Endothelial cell of umbilical vein (primary cell): ENCODE measurements around the gene MMP28. TPM values are rescaled to one million over a fixed set of nuclear protein-coding genes. Genes with fewer than 3 reads are reported as not detected.
A peak's percentile ranks its signal among the peaks of the same experiment; 100 is the strongest.

Source experiments
- BruUV-seq: library from RNA; stranded (reverse); fragments of 400-500 nt; replicated peaks from 2 replicates; lab custom pipeline; 2021; lab: Mats Ljungman, UMichigan
- CTCF ChIA-PET: fragments of 300-600, 350-600 bp; sonication (Branson Sonifier 250); formaldehyde crosslinking; loops from one replicate; lab custom pipeline; 2021; ENCODE audit warnings: antibody characterized with exemption, inconsistent platforms; lab: Charles Lee
- POLR2A ChIA-PET: fragments of 300-600, 350-600 bp; sonication (Branson Sonifier 250); formaldehyde crosslinking; loops from one replicate; lab custom pipeline; 2021; ENCODE audit warnings: antibody characterized with exemption, inconsistent platforms; lab: Charles Lee
- DNase-seq: peaks from one replicate; pipeline ENCODE4 v3.0.0-alpha.2; 2011; ENCODE audit warnings: low read depth, low spot score
- FAIRE-seq: peaks from 2 replicates; lab custom pipeline; 2011; peaks lifted over from hg19 to GRCh38; lab: Jason Lieb, UNC
- H2AFZ ChIP-seq: 2 replicates; pipeline ENCODE4 v1.6.0; 2012; ENCODE audit warnings: low read depth, low read length, control low read depth, inconsistent platforms
- H3K27ac ChIP-seq: 2 replicates; pipeline ENCODE4 v1.5.1; 2011; ENCODE audit warnings: low read depth, mild to moderate bottlenecking, control low read depth, low read length, moderate library complexity; ENCODE audit not compliant: insufficient read depth
- H3K27me3 ChIP-seq, 2 experiments: 2 replicates each; pipeline versions ENCODE4 v1.6.0 to v1.6.1; 2011; ENCODE audit warnings: low read length in 2 of 2, mixed read lengths in 1 of 2; ENCODE audit not compliant: control insufficient read depth in 2 of 2, insufficient read depth in 2 of 2
- H3K36me3 ChIP-seq, 2 experiments: 2 replicates in 1 of 2; 3 replicates in 1 of 2; pipeline ENCODE4 v1.5.1; 2011; ENCODE audit warnings: low read length in 2 of 2, mild to moderate bottlenecking in 1 of 2, moderate library complexity in 1 of 2; ENCODE audit not compliant: control insufficient read depth in 2 of 2, insufficient read depth in 2 of 2; ENCODE audit errors: extremely low read depth in 1 of 2
- H3K4me1 ChIP-seq: 3 replicates; pipeline ENCODE4 v1.5.1; 2011; ENCODE audit warnings: mild to moderate bottlenecking, low read length; ENCODE audit not compliant: control insufficient read depth, insufficient read depth; ENCODE audit errors: extremely low read depth
- H3K4me2 ChIP-seq: 2 replicates; pipeline ENCODE4 v1.6.1; 2011; ENCODE audit warnings: low read length, control low read depth, mixed read lengths; ENCODE audit not compliant: insufficient read depth
- H3K4me3 ChIP-seq, 3 experiments: fragments of 200-600 bp in 1 of 3; sonication (generic), shearing (Covaris generic) in 1 of 3; replicated peaks in 1 of 3; 2 replicates each; pipeline ENCODE4 v1.5.1; 2011 to 2016; ENCODE audit warnings: control low read depth in 3 of 3, low read length in 3 of 3, mild to moderate bottlenecking in 2 of 3, inconsistent platforms in 1 of 3, low read depth in 1 of 3, moderate library complexity in 1 of 3; ENCODE audit not compliant: insufficient read depth in 1 of 3
- H3K79me2 ChIP-seq: 2 replicates; pipeline ENCODE4 v1.6.0; 2012; ENCODE audit warnings: low read length, inconsistent platforms; ENCODE audit not compliant: control insufficient read depth, insufficient read depth
- H3K9ac ChIP-seq: replicated peaks from 2 replicates; pipeline ENCODE3; 2011; ENCODE audit warnings: low read length, control low read depth; ENCODE audit not compliant: insufficient read depth; ENCODE audit errors: extremely low read depth
- H3K9me1 ChIP-seq: replicated peaks from 3 replicates; pipeline ENCODE4 v1.6.0; 2011; ENCODE audit warnings: mild to moderate bottlenecking, low read length; ENCODE audit not compliant: control insufficient read depth, insufficient read depth; ENCODE audit errors: extremely low read depth
- H3K9me3 ChIP-seq: replicated peaks from 2 replicates; pipeline ENCODE4 v1.5.1; 2012; ENCODE audit warnings: low read length, inconsistent platforms; ENCODE audit not compliant: control insufficient read depth, insufficient read depth
- H4K20me1 ChIP-seq: replicated peaks from 2 replicates; pipeline ENCODE3; 2011; ENCODE audit warnings: mild to moderate bottlenecking, low read length; ENCODE audit not compliant: control insufficient read depth, insufficient read depth; ENCODE audit errors: extremely low read depth
- CTCF ChIP-seq, 2 donors: IDR thresholded peaks; 1 replicate in 1 of 2; 2 replicates in 1 of 2; pipeline ENCODE4 v1.5.1; 2011; ENCODE audit warnings: low read length in 2 of 2, mild to moderate bottlenecking in 2 of 2, moderate library complexity in 2 of 2, control low read depth in 1 of 2, inconsistent platforms in 1 of 2, low read depth in 1 of 2; ENCODE audit not compliant: insufficient read depth in 1 of 2; ENCODE audit errors: extremely low read depth in 1 of 2
- EZH2 ChIP-seq: IDR thresholded peaks from 2 replicates; pipeline ENCODE4 v1.6.1; 2012; ENCODE audit warnings: borderline replicate concordance, low read depth, mild to moderate bottlenecking, moderate library complexity, low read length, inconsistent platforms; ENCODE audit not compliant: severe bottlenecking
- FOS ChIP-seq: IDR thresholded peaks from 2 replicates; pipeline ENCODE4 v1.6.1; 2011; ENCODE audit warnings: mild to moderate bottlenecking, low read length, moderate library complexity, borderline replicate concordance; ENCODE audit not compliant: insufficient read depth
- GATA2 ChIP-seq: IDR thresholded peaks from 2 replicates; pipeline ENCODE4 v1.7.0; 2011; ENCODE audit warnings: low read depth, mild to moderate bottlenecking, moderate library complexity, mixed read lengths, low read length; ENCODE audit not compliant: insufficient read length, insufficient read depth
- JUN ChIP-seq: IDR thresholded peaks from 2 replicates; pipeline ENCODE4 v1.6.1; 2011; ENCODE audit warnings: borderline replicate concordance, low read depth; ENCODE audit not compliant: insufficient read length, insufficient read depth
- POLR2A ChIP-seq: IDR thresholded peaks from 2 replicates; pipeline ENCODE4 v1.6.1; 2012; ENCODE audit warnings: low read depth, mild to moderate bottlenecking, control low read depth, low read length
- POLR2AphosphoS5 ChIP-seq: IDR thresholded peaks from 2 replicates; pipeline ENCODE4 v1.6.1; 2012; ENCODE audit warnings: low read depth, mild to moderate bottlenecking, control low read depth, low read length, moderate library complexity; ENCODE audit not compliant: insufficient read depth
- dilution Hi-C: fragments of 300-500 bp; cut with MboI; formaldehyde crosslinking; loops from one replicate; pipeline ENCODE4 v1.15.0; 2019; ENCODE audit warnings: low sequenced_read_pairs; ENCODE audit not compliant: extremely low pct_ligation_motif_present
- intact Hi-C: fragments of 100-400 bp; cut with micrococcal nuclease; formaldehyde crosslinking; loops from one replicate; pipeline ENCODE4 v1.10.0; 2022
- polyA plus RNA-seq, 4 experiments: library from polyadenylated mRNA; depleted of rRNA in 3 of 4; stranded (reverse) in 3 of 4; unstranded in 1 of 4; fragments of >200 nt; gene quantifications; 2 replicates each; pipeline versions ENCODE4 v1.2.1 to v1.2.3, GENCODE V29; 2011 to 2012; ENCODE audit warnings: missing spikeins in 1 of 4
- total RNA-seq: library from RNA; stranded (reverse); gene quantifications from 2 replicates; pipeline ENCODE4 v1.2.3, GENCODE V29; 2021

MMP28 gene
- total and polyA plus RNA-seq, 2 donors (not counting 3 experiments of a cell fraction or from before 2014, with no cell fraction given), result 6.1 to 7.1 TPM

DNA sequence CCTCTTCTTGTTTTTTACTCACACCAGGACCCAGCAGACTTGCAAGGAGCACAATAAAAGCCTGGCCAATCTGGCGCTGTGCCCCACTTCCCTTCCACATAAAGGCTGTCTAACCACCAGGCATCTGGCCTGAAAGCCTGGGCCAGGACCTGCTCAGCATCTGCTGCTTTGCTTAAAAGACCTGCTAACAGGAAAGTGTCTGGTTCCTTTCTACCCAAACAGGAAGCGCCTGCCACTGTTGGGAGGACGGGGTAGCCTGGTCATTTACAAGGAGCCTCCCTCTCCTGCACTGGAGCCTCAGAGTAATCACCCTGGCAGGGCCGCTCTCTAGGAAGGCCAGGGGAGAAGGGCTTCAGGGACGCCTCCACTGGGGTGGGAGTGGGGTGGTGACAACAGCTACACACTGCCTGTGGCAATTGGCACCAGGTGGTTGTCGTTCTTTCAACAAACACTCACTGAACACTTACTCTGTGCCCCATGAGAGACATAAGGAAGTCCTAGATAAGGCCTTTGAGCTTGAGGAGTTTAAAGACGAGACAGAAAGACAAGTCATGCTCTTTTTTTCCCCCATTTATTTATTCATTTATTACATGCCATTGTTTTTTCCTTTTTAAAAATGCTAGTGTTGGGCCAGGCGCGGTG is 6.3 kb upstream of the MMP28 start:
- H3K4me2 ChIP-seq, result peak overlapping the region; percentile 43
- peak overlapping the region; percentile 30 for H2AFZ ChIP-seq
- H3K9ac ChIP-seq, result no peak overlapping the region
- peaks cover 28% of the 10 kb centered on the region for H3K4me1 ChIP-seq
- FAIRE-seq, result no peak
- dilution Hi-C loops (no loop called here), intact Hi-C loops (loop anchor here (1.0 to 10.0 kb wide), 3 partner anchors 8 to 557 kb away; partner anchors contain the start of genes SLFN11, SLFN5 and TAF15)
- H3K27me3 ChIP-seq, result peaks cover 8 to 14% of the 10 kb centered on the region in 2 experiments
- no TSS peak for BruUV-seq
- H3K9me1 ChIP-seq, result no peaks in the 10 kb centered on the region
- ChIA-PET CTCF (interaction anchor here (1.0 to 1.1 kb wide), 3 partner anchors 26 to 38 kb away, joined by 3 to 22 read pairs (median 7); no protein-coding TSS in a partner anchor), POLR2A (no interaction called here)
- H4K20me1 ChIP-seq, result no peaks in the 10 kb centered on the region
- no peaks in the 10 kb centered on the region for H3K9me3 ChIP-seq
- no peaks in the 10 kb centered on the region for H3K36me3 ChIP-seq
- no peaks in the 10 kb centered on the region for H3K79me2 ChIP-seq
- peak; percentile 99 for DNase-seq
- TF ChIP-seq EZH2, result no peak
- TF ChIP-seq FOS, result no peak
- no peak for TF ChIP-seq GATA2
- no peak for TF ChIP-seq POLR2AphosphoS5
- TF ChIP-seq POLR2A, result peak; percentile 30
- no peak for TF ChIP-seq JUN
- no peak for TF ChIP-seq CTCF (IDR thresholded peaks at IDR 0.05; ENCODE audit: extremely low read depth in 1 of 2, insufficient read depth in 1 of 2, low read depth in 1 of 2, low read length in 2 of 2)
- H3K4me3 ChIP-seq, result no peak overlapping the region
- peak overlapping the region; percentile 53 for H3K27ac ChIP-seq
